ENCODE results near the gene CRACR2A.

CRACR2A gene

GRCh38 chr12:3681595-3682061 is 71.3 kb downstream of the CRACR2A start:
- no peak for DNase-seq

DNA sequence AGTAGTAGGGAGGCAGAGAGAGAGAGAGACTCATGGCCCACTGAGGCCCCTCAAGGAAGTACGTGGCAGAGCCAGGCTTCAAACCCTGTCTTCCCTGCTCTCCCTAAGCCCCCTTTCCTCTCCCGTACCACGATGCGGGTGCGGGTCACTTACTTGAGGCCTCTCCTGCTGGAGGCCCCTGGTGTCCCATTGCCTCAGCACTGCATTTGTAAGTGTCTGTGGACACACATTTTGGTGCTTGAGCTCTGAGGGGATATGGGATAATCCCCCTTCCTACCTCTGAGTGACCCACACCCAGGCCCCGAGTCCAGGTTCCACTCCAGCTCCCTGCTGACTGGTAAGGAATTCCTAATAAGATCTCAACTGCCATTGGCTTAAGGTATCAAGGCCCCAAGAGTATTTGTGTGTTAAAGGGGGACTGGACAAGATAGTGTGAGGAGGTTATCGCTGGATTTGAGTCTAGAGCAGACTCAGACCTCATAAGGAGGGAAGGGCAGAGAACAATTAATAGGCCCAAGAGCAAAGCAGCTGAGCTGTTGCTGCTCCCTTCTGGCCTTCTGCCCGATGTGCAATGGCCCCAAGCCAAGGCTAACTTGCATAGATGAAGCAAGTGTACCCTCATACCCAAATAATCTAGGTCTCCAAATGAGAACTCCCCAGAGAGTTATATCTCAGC is 71.9 kb downstream of the CRACR2A start:
- peak; percentile 64 for DNase-seq

DNA sequence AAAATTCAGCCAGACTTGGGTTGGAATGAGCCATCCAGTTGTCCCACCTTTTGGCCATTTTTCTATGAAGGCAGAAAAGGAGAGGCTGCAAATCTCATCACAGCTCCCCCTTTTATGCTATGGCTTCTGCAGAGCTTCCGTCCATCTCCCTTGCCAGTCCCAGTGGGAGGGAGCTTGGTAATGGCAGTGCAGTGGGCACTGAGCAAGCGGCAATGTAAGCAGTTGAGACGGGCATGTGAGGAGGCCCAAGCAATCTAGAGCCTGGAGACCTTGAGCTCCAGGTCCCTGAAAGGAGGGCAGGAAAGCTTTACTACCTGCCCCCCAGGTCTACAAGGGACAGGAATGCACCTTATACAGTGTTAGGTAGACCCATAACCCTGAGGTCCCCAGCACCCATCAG is 73.1 kb downstream of the CRACR2A start:
- no peak for DNase-seq

- DNase-seq, result peak; percentile 47
These were observed 75.3 kb downstream of the CRACR2A start for GRCh38 chr12:3677609-3678008.

DNA sequence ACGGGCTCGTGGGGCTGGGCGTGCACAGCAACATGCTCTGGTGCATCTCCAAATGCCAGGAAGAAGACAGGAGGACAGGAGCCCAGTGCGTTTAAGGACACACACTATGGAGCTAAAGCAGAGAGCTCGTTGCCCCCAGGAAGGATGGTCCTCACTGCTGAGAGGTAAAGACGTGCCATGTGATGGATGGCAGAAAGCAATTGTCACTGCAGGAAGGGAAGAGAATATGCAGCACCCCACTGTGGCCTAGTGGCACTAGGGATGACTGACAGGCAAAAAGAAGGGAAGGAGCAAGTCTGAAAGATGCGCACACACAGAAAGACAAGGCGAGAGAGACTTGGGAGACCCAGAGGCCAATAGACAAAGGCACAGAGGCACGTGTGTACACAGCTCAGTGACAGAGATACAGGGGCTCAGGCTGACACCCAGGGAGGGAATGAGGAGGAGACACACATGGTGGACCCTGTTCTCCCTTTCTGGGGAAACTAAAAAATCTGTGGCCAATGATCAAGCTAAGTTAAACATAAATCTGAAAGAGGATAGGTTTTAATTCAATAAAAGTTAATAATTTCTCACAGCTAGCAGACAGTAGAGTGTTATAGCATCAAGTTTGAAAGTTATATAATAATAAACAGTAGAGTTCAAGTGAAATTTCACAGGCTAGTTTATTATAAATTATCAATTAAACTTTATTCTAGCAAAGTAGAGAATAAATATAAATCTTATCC is 78.8 kb downstream of the CRACR2A start:
- DNase-seq, result peak; percentile 51

GRCh38 chr12:3672113-3672509 is 80.8 kb downstream of the CRACR2A start:
- DNase-seq, result no peak

- DNase-seq, result peak; percentile 81
These were observed 81.4 kb downstream of the CRACR2A start for GRCh38 chr12:3671330-3672112.

GRCh38 chr12:3670083-3670620 is 82.8 kb downstream of the CRACR2A start:
- DNase-seq, result no peak

DNA sequence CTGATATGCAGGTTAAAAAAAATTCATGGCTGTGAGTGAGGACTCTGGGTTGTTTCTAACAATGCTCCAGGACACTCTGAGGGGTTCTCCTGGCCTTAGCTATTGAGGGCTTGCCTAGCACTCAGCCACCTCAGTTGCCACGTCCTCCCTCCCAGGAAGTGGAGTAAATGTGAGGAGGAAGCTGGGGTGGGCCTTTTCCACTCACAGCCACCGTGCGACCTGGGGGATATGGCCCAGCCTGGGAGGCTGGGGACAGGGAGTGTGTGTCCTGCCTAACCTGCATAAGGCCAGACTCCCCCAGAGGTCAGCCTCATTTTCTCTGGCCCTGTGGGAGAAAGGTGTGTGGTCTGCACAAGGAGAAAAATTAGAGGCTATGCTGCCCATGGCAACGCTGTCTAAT is 83.3 kb downstream of the CRACR2A start:
- no peak for DNase-seq

GRCh38 chr12:3668479-3669165 is 84.3 kb downstream of the CRACR2A start:
- no peak for DNase-seq

GRCh38 chr12:3667485-3667884 is 85.4 kb downstream of the CRACR2A start:
- DNase-seq, result no peak

- no peak for DNase-seq
These were observed 86.5 kb downstream of the CRACR2A start for GRCh38 chr12:3666441-3666840.

DNA sequence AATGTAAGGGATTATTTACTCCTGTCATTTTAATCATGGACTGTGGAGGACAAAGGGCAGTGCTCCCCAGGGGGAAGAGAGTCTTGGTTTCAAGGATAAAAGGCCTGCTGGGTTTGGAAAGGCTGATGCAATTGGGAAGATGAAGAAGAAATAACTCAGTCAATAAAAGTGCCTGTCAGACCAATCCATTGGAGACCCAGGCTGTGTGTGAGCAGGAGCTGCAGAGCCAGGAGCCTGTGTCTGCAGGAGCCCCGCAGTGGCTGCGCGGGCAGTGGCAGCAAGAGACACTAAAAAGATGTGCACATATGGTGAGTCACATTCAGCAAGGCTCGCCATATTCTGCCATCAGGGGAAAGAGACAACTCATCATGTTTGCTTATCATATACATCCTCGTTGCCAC is 90.4 kb downstream of the CRACR2A start:
- DNase-seq, result no peak

- DNase-seq, result no peak
These were observed 91.9 kb downstream of the CRACR2A start for GRCh38 chr12:3661028-3661427.

- DNase-seq, result peak; percentile 79
These were observed 94.4 kb downstream of the CRACR2A start for GRCh38 chr12:3658327-3659163.

DNA sequence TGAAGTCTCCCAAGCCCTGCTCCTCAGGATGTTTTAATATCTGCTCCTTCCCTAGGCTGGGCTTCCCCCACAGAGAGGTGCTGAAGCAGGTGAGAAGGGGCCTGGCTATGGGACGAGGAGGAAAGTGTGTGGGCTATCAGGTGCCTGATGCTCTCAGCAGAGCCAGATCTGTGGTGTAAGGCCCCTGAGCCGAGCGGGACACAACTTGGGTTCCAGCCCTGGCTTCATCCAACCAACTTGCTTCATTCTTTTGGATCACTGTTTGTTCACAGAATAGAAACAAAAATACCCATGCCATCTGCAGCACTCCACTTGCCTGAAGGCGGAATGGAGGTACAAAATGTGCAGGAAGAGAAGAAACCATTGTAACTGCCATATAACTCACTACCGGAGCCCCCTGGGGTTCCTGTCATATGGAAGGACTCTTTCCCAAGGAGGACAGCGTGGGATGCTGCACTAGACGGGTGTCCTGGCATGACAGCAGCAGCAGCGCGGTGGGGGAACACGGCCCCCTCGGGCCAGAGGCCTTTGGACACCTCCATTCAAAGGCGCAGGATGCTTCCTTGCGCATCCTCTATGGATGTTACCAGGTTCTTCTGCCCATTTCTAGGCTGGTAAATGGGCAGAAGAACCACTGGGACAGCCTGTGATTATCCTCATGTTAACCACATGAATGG is 95.8 kb downstream of the CRACR2A start:
- DNase-seq, result no peak

- peak; percentile 87 for DNase-seq
These were observed 97.5 kb downstream of the CRACR2A start for GRCh38 chr12:3655328-3655900.

DNA sequence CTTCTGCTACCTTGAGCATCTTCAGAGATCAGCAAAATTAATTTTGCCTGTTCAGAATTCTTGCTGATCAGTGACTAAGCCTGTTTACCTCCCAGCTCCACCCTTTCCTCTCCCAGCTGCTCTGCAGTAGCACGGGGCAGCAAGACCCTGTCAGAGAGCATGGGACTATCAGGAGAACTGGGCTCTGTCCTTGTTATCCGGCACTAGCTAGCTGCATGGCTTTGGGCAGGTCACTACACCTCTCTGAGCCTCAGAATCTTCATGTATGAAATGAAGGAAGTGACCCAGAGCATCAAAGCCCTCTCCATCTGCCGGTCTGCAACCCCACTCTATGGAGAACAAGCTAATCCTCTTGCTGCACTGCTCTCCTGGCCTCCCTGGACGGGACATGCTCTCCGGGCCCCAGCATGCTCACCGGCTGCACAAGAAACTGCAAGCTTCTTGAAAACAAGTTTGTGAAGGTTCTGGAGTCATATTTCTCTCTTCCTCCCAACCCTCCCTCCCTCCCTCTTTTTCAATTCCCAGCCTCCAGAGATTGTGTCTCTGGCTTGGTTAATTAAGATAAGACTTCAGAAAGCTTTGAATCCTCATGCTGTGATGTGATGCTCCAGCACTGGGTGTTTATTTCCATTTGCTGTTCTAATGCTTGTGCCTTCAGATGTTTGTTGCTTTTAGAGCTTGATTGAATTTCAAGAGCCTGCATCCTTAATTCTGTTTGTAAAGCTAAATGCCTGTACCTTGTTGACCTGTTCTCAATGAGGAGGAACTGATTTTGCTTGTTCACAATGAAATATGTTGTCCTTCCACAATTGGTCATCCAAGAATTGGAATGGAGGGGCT is 101.1 kb downstream of the CRACR2A start:
- no peak for DNase-seq

GRCh38 chr12:3647504-3647903 is 105.4 kb downstream of the CRACR2A start:
- no peak for DNase-seq
